Uterus (tissue), 4 donors: ENCODE data around the gene FNDC1. TPM values are rescaled to one million over a fixed set of nuclear protein-coding genes. Genes with fewer than 3 reads are reported as not detected.

Experiments
- DNase-seq, 2 donors: peaks; one replicate each; pipeline ENCODE4 v3.0.0-alpha.2; 2019 to 2020
- H3K27ac ChIP-seq, 2 donors: fragments of 200-600 bp; sonication (generic); 1 replicate in 1 of 2; 2 replicates in 1 of 2; pipeline ENCODE4 v1.5.1; 2016 to 2018
- H3K27me3 ChIP-seq, 2 donors: fragments of 200-600 bp; sonication (generic); one replicate each; pipeline ENCODE4 v1.5.1; 2018 to 2019; ENCODE audit warnings: control low read depth in 1 of 2
- H3K36me3 ChIP-seq, 2 donors: fragments of 200-600 bp; sonication (generic); one replicate each; pipeline ENCODE4 v1.5.1; 2019; ENCODE audit warnings: control low read depth in 1 of 2
- H3K4me1 ChIP-seq, 2 donors: fragments of 200-600 bp; sonication (generic); one replicate each; pipeline ENCODE4 v1.5.1; 2018 to 2019; ENCODE audit warnings: control low read depth in 1 of 2
- H3K4me3 ChIP-seq, 2 donors: fragments of 200-600 bp; sonication (generic); 1 replicate in 1 of 2; 2 replicates in 1 of 2; pipeline ENCODE4 v1.5.1; 2018 to 2019; ENCODE audit warnings: mild to moderate bottlenecking in 1 of 2
- H3K9me3 ChIP-seq, 2 donors: fragments of 200-600 bp; sonication (generic); one replicate each; pipeline ENCODE4 v1.5.1; 2019; ENCODE audit warnings: control low read depth in 1 of 2
- CTCF ChIP-seq, 4 experiments: fragments of 200-600 bp in 2 of 4; fragments of 450-650 bp in 2 of 4; sonication (generic) in 2 of 4; IDR thresholded peaks; one replicate each; pipeline ENCODE4 v1.5.1; 2016 to 2019; ENCODE audit warnings: antibody characterized with exemption in 4 of 4, mild to moderate bottlenecking in 2 of 4, moderate library complexity in 1 of 4
- POLR2A ChIP-seq, 2 donors: fragments of 450-650 bp; IDR thresholded peaks; one replicate each; pipeline ENCODE4 v1.6.1; 2016; ENCODE audit warnings: antibody characterized with exemption in 2 of 2, mild to moderate bottlenecking in 1 of 2, moderate library complexity in 1 of 2
- intact Hi-C: fragments of 100-400 bp; cut with DNase I; formaldehyde crosslinking; loops from one replicate; pipeline ENCODE4 v1.15.1; 2023; ENCODE audit warnings: low total_unique reads
- total RNA-seq, 4 donors: library from RNA; depleted of rRNA in 3 of 4; stranded (reverse); fragments of >200 nt in 3 of 4; gene quantifications; one replicate each; pipeline versions ENCODE4 v1.1.0 to v1.2.4, GENCODE V29; 2014 to 2023
- donor health status: DM: yes; HTN: yes; CAD: no.

FNDC1 gene
- total RNA-seq, 4 donors from 2014 or later, result 0.26 to 28.1 (median 0.55) TPM; not detected in 1

DNA sequence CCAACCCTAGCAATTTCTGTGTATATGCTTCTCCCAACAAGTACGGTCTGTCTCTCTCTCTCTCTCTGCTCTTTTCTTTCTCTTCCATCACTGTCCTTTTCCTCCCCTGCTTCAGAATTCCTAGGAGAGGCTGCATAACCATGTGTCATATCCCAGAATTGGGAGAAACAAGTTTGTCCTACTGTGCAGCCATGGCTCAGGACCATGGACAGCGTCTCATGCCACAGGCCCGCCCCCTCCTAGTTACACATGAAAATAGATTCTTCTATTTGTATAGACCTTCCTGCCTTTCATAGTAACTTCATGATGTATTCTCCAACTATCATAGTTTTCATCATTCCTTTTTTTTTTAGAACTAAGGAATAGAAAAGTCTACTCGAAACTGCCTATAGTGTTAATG is 98.0 kb downstream of the FNDC1 start:
- no peak for DNase-seq
- H3K4me3 ChIP-seq, result no peak overlapping the region
- H3K36me3 ChIP-seq, result no peaks in the 10 kb centered on the region
- intact Hi-C loops, result no loop called here
- H3K27ac ChIP-seq, result no peak overlapping the region
- H3K27me3 ChIP-seq, result no peaks in the 10 kb centered on the region
- H3K9me3 ChIP-seq, result no peaks in the 10 kb centered on the region
- H3K4me1 ChIP-seq, result no peaks in the 10 kb centered on the region
- TF ChIP-seq POLR2A (IDR thresholded peaks at IDR 0.05) (no peak), CTCF (IDR thresholded peaks at IDR 0.05) (no peak)

DNA sequence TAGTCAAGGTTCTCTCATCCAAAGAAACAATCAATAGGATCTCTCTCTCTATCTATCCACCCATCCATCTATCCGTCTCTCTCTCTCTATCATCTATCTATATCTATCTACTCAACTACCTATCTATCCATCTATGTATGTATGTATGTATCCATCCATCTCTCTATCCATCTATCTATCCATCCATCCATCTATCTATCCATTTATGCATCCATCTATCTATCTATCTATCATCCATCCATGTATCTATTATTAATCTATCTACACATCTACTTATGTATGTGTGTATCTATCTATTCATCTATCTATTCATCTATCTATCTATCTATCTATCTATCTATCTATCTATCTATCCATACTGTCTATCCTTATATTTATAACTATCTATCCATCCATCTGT is 99.3 kb downstream of the FNDC1 start:
- Histone ChIP-seq H3K4me1 (no peaks in the 10 kb centered on the region), H3K9me3 (no peaks in the 10 kb centered on the region), H3K27me3 (no peaks in the 10 kb centered on the region), H3K4me3 (no peak overlapping the region), H3K36me3 (no peaks in the 10 kb centered on the region), H3K27ac (no peak overlapping the region)
- intact Hi-C loops, result no loop called here
- no peak for TF ChIP-seq CTCF (IDR thresholded peaks at IDR 0.05)
- TF ChIP-seq POLR2A (IDR thresholded peaks at IDR 0.05), result no peak
- no peak for DNase-seq

- intact Hi-C loops, result no loop called here
- no peak for DNase-seq
These were observed 102.1 kb downstream of the FNDC1 start for GRCh38 chr6:159271257-159271656.

GRCh38 chr6:159278626-159279025 is 109.4 kb downstream of the FNDC1 start:
- Histone ChIP-seq H3K27me3 (no peaks in the 10 kb centered on the region), H3K4me3 (no peak overlapping the region), H3K4me1 (no peaks in the 10 kb centered on the region), H3K9me3 (no peaks in the 10 kb centered on the region), H3K36me3 (no peaks in the 10 kb centered on the region), H3K27ac (no peak overlapping the region)
- DNase-seq, result no peak
- TF ChIP-seq CTCF (IDR thresholded peaks at IDR 0.05) (no peak), POLR2A (IDR thresholded peaks at IDR 0.05) (no peak)
- intact Hi-C loops, result no loop called here

More at GRCh38 chr6:159271257-159271656, 102.1 kb downstream of the FNDC1 start:
- H3K27ac ChIP-seq, result no peak overlapping the region
- TF ChIP-seq CTCF (IDR thresholded peaks at IDR 0.05) (no peak), POLR2A (IDR thresholded peaks at IDR 0.05) (no peak)
- no peaks in the 10 kb centered on the region for H3K4me1 ChIP-seq
- H3K36me3 ChIP-seq, result no peaks in the 10 kb centered on the region
- no peaks in the 10 kb centered on the region for H3K9me3 ChIP-seq
- H3K4me3 ChIP-seq, result no peak overlapping the region
- no peaks in the 10 kb centered on the region for H3K27me3 ChIP-seq

GRCh38 chr6:159279790-159280277 is 110.6 kb downstream of the FNDC1 start:
- TF ChIP-seq POLR2A (IDR thresholded peaks at IDR 0.05) (no peak), CTCF (IDR thresholded peaks at IDR 0.05) (no peak)
- Histone ChIP-seq H3K36me3 (no peaks in the 10 kb centered on the region), H3K4me3 (no peak overlapping the region), H3K27me3 (no peaks in the 10 kb centered on the region), H3K27ac (no peak overlapping the region), H3K9me3 (no peaks in the 10 kb centered on the region), H3K4me1 (no peaks in the 10 kb centered on the region)
- DNase-seq, result no peak
- intact Hi-C loops, result no loop called here
